Coronary artery (tissue), 2 donors: ENCODE results near the gene PROC.

ENCODE experiments used
- DNase-seq: peaks from one replicate; pipeline ENCODE4 v3.0.0-alpha.2; 2017; ENCODE audit warnings: low spot score
- H3K27ac ChIP-seq, 2 donors: fragments of 200-600 bp; sonication (generic); one replicate each; pipeline ENCODE4 v1.5.1; 2016 to 2019
- H3K4me3 ChIP-seq: fragments of 200-600 bp; sonication (generic); 2 replicates; pipeline ENCODE4 v1.5.1; 2016; ENCODE audit warnings: mild to moderate bottlenecking, moderate library complexity
- CTCF ChIP-seq: fragments of 200-600 bp; sonication (generic); IDR thresholded peaks from one replicate; pipeline ENCODE4 v1.5.1; 2019; ENCODE audit warnings: antibody characterized with exemption

PROC gene

DNA sequence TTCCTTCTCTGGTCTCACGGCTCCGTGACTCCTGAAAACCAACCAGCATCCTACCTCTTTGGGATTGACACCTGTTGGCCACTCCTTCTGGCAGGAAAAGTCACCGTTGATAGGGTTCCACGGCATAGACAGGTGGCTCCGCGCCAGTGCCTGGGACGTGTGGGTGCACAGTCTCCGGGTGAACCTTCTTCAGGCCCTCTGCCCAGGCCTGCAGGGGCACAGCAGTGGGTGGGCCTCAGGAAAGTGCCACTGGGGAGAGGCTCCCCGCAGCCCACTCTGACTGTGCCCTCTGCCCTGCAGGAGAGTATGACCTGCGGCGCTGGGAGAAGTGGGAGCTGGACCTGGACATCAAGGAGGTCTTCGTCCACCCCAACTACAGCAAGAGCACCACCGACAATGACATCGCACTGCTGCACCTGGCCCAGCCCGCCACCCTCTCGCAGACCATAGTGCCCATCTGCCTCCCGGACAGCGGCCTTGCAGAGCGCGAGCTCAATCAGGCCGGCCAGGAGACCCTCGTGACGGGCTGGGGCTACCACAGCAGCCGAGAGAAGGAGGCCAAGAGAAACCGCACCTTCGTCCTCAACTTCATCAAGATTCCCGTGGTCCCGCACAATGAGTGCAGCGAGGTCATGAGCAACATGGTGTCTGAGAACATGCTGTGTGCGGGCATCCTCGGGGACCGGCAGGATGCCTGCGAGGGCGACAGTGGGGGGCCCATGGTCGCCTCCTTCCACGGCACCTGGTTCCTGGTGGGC lies 10.0 kb downstream of the PROC start:
- Histone ChIP-seq H3K27ac (no peak overlapping the region), H3K4me3 (no peak overlapping the region)
- TF ChIP-seq CTCF, result no peak
- DNase-seq, result no peak

DNA sequence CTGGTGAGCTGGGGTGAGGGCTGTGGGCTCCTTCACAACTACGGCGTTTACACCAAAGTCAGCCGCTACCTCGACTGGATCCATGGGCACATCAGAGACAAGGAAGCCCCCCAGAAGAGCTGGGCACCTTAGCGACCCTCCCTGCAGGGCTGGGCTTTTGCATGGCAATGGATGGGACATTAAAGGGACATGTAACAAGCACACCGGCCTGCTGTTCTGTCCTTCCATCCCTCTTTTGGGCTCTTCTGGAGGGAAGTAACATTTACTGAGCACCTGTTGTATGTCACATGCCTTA lies 10.5 kb downstream of the PROC start:
- H3K27ac ChIP-seq, result no peak overlapping the region
- TF ChIP-seq CTCF, result no peak
- DNase-seq, result no peak
- H3K4me3 ChIP-seq, result no peak overlapping the region

DNA sequence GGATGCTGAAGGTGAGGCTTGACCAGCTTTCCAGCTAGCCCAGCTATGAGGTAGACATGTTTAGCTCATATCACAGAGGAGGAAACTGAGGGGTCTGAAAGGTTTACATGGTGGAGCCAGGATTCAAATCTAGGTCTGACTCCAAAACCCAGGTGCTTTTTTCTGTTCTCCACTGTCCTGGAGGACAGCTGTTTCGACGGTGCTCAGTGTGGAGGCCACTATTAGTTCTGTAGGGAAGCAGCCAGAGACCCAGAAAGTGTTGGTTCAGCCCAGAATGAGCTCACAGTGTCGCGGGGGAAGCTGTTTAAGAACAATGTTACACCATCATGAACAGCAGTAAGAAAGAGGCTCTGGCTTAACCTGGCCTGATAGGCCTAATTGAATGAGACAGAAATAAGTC lies 11.1 kb downstream of the PROC start:
- no peak for TF ChIP-seq CTCF
- no peak overlapping the region for H3K27ac ChIP-seq
- H3K4me3 ChIP-seq, result no peak overlapping the region
- no peak for DNase-seq

DNA sequence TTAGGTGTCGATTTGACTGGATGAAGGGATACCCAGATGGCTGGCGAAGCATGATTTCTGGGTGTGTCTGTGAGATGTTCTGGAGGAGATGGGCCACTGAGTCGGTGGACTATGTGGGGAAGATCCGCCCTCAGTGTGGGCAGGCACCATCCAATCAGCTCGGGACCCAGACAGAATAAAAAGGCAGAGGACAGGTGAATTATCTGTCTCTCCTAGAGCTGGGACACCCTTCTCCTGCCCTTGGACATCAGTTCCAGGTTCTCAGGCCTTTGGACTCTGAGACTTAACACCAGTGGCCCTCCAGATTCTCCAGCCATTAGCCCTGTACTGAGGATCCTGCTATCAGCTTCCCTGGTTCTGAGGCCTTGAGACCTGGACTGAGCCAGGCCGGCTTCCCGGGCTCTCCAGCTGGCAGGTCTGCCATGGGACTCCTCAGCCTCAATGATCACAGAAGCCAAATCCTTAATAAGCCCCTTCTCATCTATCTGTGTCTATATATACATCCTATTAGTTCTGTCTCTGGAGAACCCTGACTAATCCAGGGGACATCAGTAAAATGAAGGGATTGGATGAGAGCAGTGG lies 11.7 kb downstream of the PROC start:
- H3K27ac ChIP-seq, result no peak overlapping the region
- no peak for TF ChIP-seq CTCF
- DNase-seq, result no peak
- H3K4me3 ChIP-seq, result no peak overlapping the region

- Histone ChIP-seq H3K27ac (no peak overlapping the region), H3K4me3 (no peak overlapping the region)
- TF ChIP-seq CTCF, result no peak
- DNase-seq, result no peak
These were observed 13.3 kb downstream of the PROC start for GRCh38 chr2:127431408-127432023.

DNA sequence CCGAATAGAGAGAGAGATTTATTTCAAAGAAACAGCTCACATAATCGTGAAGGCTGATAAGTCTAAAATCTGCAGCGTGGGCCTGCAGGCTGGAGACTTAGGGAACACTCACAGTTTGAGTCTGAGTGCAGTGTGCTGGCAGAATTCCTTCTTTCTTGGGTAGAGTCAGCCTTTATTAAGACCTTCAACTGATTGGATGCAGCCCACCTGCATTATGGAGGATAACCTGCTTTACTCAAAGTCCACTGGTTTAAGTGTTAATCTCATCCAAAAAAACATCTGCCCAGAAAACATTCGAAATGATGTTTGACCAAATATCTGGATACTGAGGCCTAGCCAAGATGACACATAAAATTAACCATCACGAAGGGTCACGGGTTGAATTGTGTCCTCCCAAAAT lies 16.3 kb downstream of the PROC start:
- no peak for TF ChIP-seq CTCF
- no peak overlapping the region for H3K27ac ChIP-seq
- H3K4me3 ChIP-seq, result no peak overlapping the region
- no peak for DNase-seq

DNA sequence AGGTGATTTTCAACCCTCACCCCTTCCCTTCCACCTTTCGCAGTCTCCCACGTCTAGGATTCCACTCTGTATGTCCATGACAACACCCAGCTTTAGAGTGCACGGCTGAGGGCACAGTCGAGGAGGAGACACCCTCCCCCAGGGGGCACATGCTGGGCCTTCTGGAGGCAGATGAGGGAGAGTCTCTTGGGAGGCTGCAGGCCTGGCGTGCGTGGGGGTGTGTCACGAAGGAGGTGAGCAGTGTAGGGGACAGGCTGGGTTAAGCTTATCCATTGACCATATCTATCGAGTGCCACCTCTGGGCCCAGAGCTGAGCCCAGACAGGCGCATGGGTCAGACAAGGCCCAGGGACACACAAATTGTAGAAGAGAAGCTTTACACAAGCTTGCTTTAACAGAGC lies 18.8 kb downstream of the PROC start:
- TF ChIP-seq CTCF, result no peak
- Histone ChIP-seq H3K4me3 (no peak overlapping the region), H3K27ac (no peak overlapping the region)
- DNase-seq, result no peak
